Measurements from ENCODE around the gene TBX10.
"Not testable (repeated sequence)": the region's sequence is repeated elsewhere in the genome, so short reads cannot be mapped to it uniquely, and the experiment has no call there.

Gene TBX10

DNA sequence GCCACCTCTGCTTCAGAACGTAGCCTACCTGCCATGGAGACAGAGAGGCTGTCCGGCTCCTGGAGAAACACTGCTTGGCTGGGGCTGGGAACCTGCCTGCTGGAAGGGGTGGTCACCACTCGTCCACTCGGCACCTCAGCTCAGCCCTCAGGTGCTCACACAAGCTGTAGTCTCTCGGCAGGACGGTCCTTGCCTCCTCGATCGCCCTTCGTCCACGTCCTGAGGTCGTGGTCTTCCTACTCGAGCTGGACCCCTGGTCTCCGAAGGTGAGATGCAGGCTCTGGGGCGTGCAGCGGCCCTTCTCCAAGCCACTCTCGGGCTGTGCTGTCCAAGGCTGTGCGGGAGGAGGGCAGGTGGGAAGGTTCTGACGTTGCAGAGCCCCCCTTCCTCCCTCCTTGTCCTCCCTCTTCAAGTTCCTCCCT lies at the start of gene TBX10:
TBX10 (minus strand) TSS at position 326 of the 422 bp plus-strand sequence; CDS start at position 35, 291 bp downstream.
- Histone ChIP-seq H3K27ac (ENCODE audit: low read depth, low read length) (no peak within 1 kb of the TSS), H3K36me3 (ENCODE audit: insufficient read depth, low read length) (no peaks in the 10 kb centered on the region), H3K4me3 (ENCODE audit: low read depth in 1 of 2, low read length in 2 of 2) (no peak within 1 kb of the TSS), H3K9ac (ENCODE audit: low read length) (no peak within 1 kb of the TSS), H3K27me3 (ENCODE audit: control insufficient read depth in 1 of 2, insufficient read depth in 2 of 2, low read length in 2 of 2) (peaks cover 0 to 14% of the 10 kb centered on the region in 2 donors), H3K9me3 (ENCODE audit: low read length) (no peaks in the 10 kb centered on the region), H3K4me1 (ENCODE audit: insufficient read depth, low read length) (no peaks in the 10 kb centered on the region)

DNA sequence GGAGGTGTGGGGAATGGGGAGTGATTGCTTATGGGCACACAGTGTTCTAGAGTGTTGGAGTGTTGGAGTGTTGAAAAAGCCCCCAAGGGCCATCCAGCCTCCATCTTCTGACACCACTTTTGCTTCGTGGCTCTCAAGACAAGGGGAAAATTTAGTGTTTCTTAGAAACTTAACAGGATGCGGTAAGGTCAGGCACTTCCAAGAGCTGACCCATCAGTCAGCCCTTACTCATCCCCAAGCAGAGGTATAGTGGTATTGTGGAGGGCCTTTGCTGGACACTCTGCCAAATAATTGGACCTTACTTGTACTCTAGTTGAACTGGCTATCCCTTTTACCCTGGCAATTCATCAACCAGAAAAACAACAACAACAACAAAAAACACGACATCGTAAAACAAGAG lies 49.6 kb upstream of the TBX10 start:
- Histone ChIP-seq H3K9me3 (ENCODE audit: low read length) (no peaks in the 10 kb centered on the region), H3K4me1 (ENCODE audit: insufficient read depth, low read length) (no peaks in the 10 kb centered on the region), H3K4me3 (ENCODE audit: low read depth in 1 of 2, low read length in 2 of 2) (no peak overlapping the region), H3K36me3 (ENCODE audit: insufficient read depth, low read length) (no peaks in the 10 kb centered on the region), H3K9ac (ENCODE audit: low read length) (no peak overlapping the region), H3K27me3 (ENCODE audit: control insufficient read depth in 1 of 2, insufficient read depth in 2 of 2, low read length in 2 of 2) (no peaks in the 10 kb centered on the region), H3K27ac (ENCODE audit: low read depth, low read length) (no peak overlapping the region)

DNA sequence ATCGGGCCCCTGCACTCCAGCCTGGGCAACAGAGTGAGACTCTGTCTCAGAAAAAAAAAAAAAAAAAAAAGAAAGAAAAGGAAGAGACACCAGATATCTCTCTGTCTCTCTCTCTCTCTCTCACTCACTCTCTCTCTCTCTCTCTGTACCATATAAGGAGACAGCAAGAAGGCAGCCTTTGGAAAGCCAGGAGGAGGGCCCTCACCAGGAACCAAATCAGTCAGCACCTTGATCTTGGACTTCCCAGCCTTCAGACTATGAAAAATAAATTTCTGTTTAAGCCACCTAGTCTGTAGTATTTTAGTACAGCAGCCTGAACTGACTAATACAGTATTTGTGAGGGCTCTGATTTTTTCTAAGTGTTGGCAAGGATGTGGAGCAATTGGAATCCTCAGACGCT lies 48.4 kb upstream of the TBX10 start:
- Histone ChIP-seq H3K27me3 (ENCODE audit: control insufficient read depth in 1 of 2, insufficient read depth in 2 of 2, low read length in 2 of 2) (no peaks in the 10 kb centered on the region), H3K4me1 (ENCODE audit: insufficient read depth, low read length) (no peaks in the 10 kb centered on the region), H3K4me3 (ENCODE audit: low read depth in 1 of 2, low read length in 2 of 2) (no peak overlapping the region), H3K9ac (ENCODE audit: low read length) (no peak overlapping the region), H3K9me3 (ENCODE audit: low read length) (no peaks in the 10 kb centered on the region), H3K27ac (ENCODE audit: low read depth, low read length) (no peak overlapping the region), H3K36me3 (ENCODE audit: insufficient read depth, low read length) (no peaks in the 10 kb centered on the region)

DNA sequence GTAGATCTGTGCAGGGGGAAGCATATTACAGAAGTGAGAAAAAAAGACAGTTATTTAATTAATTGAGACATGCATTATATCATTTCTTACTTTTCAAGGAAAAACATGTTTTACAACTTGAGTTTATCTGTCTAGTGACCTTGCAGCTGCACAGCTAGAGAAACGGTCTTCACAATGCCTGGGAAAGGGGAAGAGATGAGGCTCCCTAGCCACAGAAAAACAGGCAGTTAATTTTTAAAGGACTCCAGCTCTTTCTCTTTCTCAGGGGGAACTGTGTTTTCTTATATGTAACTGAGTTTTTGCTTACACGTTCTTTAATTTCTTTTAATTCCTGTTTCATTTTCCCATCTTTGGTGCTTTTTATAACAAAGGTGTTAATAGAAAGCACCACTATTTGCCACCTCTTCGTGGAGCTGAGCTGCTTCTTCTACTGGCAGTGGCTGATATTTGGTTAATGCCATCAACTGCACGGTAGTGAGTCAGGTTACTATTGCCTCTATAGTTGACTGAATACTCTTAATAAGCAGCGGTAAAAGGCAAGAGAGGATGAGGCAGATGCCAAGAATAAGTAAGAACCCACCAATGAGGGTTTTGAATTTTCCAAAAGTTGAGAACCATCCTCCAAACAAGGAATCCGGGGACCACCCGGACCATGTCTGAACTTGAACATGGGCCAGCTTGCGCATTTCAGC lies 46.2 kb upstream of the TBX10 start:
- not testable (repeated sequence) for H3K4me3 ChIP-seq (ENCODE audit: low read depth in 1 of 2, low read length in 2 of 2); H3K9ac ChIP-seq (ENCODE audit: low read length); H3K27me3 ChIP-seq (ENCODE audit: control insufficient read depth in 1 of 2, insufficient read depth in 2 of 2, low read length in 2 of 2); H3K36me3 ChIP-seq (ENCODE audit: insufficient read depth, low read length); H3K27ac ChIP-seq (ENCODE audit: low read depth, low read length); H3K9me3 ChIP-seq (ENCODE audit: low read length); H3K4me1 ChIP-seq (ENCODE audit: insufficient read depth, low read length)

DNA sequence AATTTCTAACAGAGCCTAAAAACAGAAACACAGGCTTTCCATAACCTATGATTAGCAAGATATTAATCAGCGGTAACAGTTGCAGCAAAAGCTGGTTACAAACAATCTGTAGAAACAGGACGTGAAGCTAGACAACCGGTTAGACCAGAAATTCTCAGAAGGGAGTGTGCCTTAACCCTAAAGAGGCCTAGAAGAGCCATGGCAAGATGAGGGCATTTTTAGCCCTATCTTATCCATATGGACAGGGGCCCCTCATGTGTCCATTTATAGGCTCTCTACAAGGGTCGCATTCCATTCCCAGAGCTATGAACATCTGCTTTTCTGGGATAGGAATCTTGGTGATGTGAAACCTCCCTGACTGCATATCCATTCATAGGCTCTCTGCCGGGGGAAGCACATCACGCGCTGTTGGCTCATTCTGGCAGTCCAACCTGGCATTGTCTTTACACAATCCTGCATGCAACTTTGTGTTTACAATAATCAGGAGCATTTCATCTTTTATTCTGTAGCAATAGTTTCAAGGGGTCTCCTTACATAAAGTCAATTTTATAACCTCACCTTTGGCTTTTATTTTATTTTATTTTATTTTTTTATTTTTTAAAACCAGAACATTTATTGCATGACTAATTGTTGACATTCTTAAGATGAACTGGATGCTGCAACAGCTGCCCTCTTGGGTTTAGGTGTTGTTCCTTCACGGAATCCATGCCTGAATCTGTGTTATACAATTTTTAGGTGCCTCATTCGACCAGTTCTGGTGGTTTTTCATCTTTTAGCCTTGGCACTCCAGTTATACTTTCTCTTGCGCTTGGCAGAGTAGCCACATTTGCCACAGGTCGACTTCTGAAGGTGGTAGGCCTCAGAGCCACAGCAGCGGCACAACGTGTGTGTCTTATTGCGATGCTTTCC lies 42.8 kb upstream of the TBX10 start:
- H3K27ac ChIP-seq (ENCODE audit: low read depth, low read length); H3K9ac ChIP-seq (ENCODE audit: low read length); H3K4me1 ChIP-seq (ENCODE audit: insufficient read depth, low read length); H3K36me3 ChIP-seq (ENCODE audit: insufficient read depth, low read length); H3K27me3 ChIP-seq (ENCODE audit: control insufficient read depth in 1 of 2, insufficient read depth in 2 of 2, low read length in 2 of 2); H3K9me3 ChIP-seq (ENCODE audit: low read length); H3K4me3 ChIP-seq (ENCODE audit: low read depth in 1 of 2, low read length in 2 of 2): not testable (repeated sequence)

DNA sequence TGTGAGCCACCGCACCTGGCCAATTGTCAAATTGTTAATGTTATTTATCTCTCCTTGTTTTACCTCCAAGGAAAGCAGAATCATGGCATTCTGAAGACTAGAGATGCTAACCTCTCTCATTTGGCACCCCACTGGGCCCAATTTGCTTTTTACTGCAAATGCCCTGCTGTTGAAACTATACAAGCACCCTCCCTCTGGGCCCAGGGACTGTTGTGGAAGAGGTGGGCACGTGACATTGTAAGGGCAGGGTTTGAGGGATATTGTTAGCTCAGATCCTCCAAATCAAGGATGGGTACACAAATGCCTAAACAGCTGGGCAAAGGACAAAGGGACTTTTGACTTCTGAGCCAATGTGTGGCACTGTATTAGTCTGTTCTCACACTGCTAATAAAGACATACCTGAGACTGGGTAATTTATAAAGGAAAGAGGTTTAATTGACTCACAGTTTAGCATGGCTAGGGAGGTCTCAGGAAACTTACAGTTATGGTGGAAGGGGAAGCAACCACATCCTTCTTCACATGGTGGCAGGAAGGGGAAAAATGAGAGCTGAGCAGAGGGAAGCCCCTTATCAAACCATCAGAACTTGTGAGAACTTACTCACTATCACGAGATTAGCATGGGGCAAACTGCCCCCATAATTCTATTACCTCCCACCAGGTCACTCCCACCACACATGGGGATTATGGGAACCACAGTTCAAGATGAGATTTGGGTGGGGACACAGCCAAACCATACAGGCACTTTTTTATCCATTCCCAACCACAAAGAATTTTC lies 41.3 kb upstream of the TBX10 start:
- Histone ChIP-seq H3K27me3 (ENCODE audit: control insufficient read depth in 1 of 2, insufficient read depth in 2 of 2, low read length in 2 of 2) (no peaks in the 10 kb centered on the region), H3K9me3 (ENCODE audit: low read length) (no peaks in the 10 kb centered on the region), H3K9ac (ENCODE audit: low read length) (no peak overlapping the region), H3K27ac (ENCODE audit: low read depth, low read length) (no peak overlapping the region), H3K4me3 (ENCODE audit: low read depth in 1 of 2, low read length in 2 of 2) (no peak overlapping the region), H3K4me1 (ENCODE audit: insufficient read depth, low read length) (no peaks in the 10 kb centered on the region), H3K36me3 (ENCODE audit: insufficient read depth, low read length) (no peaks in the 10 kb centered on the region)

DNA sequence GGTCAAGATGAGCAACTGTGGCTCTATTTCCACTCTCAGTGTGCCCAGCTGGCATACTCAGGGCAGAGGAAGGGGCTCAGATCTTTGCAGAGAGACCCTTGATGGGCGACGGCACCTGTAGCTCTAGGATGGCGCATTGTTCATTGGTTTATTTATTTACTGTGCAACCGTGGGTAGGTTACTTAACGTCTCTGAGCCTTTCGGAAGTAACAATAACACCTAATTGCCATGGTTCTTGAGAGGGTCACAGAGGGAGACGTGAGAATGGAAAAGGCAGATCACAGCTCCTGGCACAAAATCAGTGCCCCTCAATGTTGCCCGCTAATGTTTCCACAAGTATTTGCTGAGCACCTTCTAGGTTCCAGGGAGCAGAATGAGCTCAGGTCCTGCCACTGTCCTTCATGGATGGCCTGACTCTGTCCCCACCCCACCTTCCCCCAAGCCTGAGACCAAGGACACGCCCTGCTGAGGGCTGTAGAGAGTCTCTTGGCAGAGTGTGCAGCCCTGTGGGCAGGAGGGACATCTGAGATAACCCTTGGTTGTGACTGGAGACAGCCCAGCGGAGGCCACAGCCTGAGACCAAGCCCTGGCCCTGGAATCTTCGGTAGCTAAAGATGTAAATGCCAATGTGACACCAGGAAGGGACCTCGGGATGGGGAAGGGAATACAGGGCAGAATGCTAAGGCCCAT lies 35.6 kb upstream of the TBX10 start:
- Histone ChIP-seq H3K27ac (ENCODE audit: low read depth, low read length) (no peak overlapping the region), H3K9ac (ENCODE audit: low read length) (no peak overlapping the region), H3K36me3 (ENCODE audit: insufficient read depth, low read length) (no peaks in the 10 kb centered on the region), H3K9me3 (ENCODE audit: low read length) (no peaks in the 10 kb centered on the region), H3K4me1 (ENCODE audit: insufficient read depth, low read length) (no peaks in the 10 kb centered on the region), H3K4me3 (ENCODE audit: low read depth in 1 of 2, low read length in 2 of 2) (no peak overlapping the region), H3K27me3 (ENCODE audit: control insufficient read depth in 1 of 2, insufficient read depth in 2 of 2, low read length in 2 of 2) (peaks cover 0 to 9% of the 10 kb centered on the region in 2 donors)

DNA sequence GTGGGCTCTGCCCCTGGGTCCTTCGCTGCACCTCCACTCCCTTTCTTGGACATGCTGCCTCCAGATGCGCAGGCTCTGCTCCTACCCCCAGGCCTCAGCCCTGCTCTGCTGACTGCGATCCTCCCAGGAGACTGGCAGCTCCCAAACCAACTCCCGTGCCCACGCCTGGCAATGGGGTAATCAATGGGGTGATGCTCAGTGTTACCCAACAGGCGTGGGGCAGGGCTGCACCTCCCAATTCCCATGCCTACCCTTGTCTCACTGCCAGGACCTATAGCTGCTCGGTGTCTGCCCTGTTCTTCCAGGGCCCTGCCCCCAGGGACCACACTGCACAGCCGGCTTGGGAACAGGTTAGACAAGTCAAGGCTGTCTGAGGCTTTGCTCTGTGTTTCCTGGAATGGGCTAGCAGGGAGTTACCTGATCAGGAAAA lies 34.9 kb upstream of the TBX10 start, which contains the start of gene ALDH3B2:
ALDH3B2 (minus strand) TSS at position 182 of the 430 bp plus-strand sequence. CDS start 7,688 bp downstream, outside the sequence.
- Histone ChIP-seq H3K27ac (ENCODE audit: low read depth, low read length) (no peak within 1 kb of the TSS), H3K4me1 (ENCODE audit: insufficient read depth, low read length) (no peaks in the 10 kb centered on the region), H3K4me3 (ENCODE audit: low read depth in 1 of 2, low read length in 2 of 2) (no peak within 1 kb of the TSS), H3K9ac (ENCODE audit: low read length) (no peak within 1 kb of the TSS), H3K9me3 (ENCODE audit: low read length) (no peaks in the 10 kb centered on the region), H3K27me3 (ENCODE audit: control insufficient read depth in 1 of 2, insufficient read depth in 2 of 2, low read length in 2 of 2) (peaks cover 0 to 9% of the 10 kb centered on the region in 2 donors), H3K36me3 (ENCODE audit: insufficient read depth, low read length) (no peaks in the 10 kb centered on the region)

DNA sequence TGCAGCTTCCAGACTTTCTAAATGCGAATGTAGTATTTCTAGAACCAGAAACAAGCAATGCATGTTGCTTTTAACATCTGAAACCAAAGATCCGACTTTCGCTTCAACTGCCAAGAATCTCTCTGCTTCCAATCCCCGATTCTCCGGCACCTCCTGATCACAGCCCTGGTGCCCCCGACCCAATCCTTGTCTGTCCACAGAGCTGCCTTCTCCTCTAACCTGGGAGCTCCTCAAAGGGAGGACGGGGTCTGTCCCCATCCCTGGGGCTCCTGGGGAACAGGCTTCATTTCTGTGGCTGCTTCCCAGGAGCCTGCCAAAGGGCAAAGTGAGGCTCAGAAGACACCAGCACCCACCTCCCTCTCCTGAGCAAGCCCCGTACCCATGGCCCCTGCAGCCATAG lies 34.3 kb upstream of the TBX10 start:
- H3K4me1 ChIP-seq (ENCODE audit: insufficient read depth, low read length), result no peaks in the 10 kb centered on the region
- H3K9ac ChIP-seq (ENCODE audit: low read length), result no peak overlapping the region
- H3K4me3 ChIP-seq (ENCODE audit: low read depth in 1 of 2, low read length in 2 of 2), result no peak overlapping the region
- H3K27ac ChIP-seq (ENCODE audit: low read depth, low read length), result no peak overlapping the region
- no peaks in the 10 kb centered on the region for H3K9me3 ChIP-seq (ENCODE audit: low read length)
- H3K36me3 ChIP-seq (ENCODE audit: insufficient read depth, low read length), result no peaks in the 10 kb centered on the region
- H3K27me3 ChIP-seq (ENCODE audit: control insufficient read depth in 1 of 2, insufficient read depth in 2 of 2, low read length in 2 of 2), result peaks cover 0 to 9% of the 10 kb centered on the region in 2 donors

DNA sequence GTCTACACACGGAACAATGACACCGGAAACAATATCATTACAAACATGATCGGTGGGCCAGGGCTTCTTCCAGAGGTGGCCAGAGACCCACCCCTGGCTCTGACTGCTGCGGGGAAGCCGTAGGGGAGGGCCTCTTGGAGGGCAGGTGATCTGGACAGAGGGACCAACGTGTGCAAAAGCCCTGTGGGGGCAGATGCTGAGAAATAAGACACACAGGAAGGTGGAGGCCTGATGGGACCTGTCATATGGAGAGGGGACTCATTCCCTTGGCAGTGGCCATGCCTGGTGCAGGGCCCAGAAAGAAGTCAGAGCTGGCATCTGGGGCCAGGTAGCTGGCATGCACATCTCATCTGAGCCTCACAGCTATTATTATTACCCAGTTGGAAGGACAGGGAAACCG lies 33.8 kb upstream of the TBX10 start:
- no peaks in the 10 kb centered on the region for H3K36me3 ChIP-seq (ENCODE audit: insufficient read depth, low read length)
- peaks cover 0 to 9% of the 10 kb centered on the region in 2 donors for H3K27me3 ChIP-seq (ENCODE audit: control insufficient read depth in 1 of 2, insufficient read depth in 2 of 2, low read length in 2 of 2)
- no peaks in the 10 kb centered on the region for H3K9me3 ChIP-seq (ENCODE audit: low read length)
- H3K9ac ChIP-seq (ENCODE audit: low read length), result no peak overlapping the region
- no peak overlapping the region for H3K27ac ChIP-seq (ENCODE audit: low read depth, low read length)
- H3K4me1 ChIP-seq (ENCODE audit: insufficient read depth, low read length), result no peaks in the 10 kb centered on the region
- H3K4me3 ChIP-seq (ENCODE audit: low read depth in 1 of 2, low read length in 2 of 2), result no peak overlapping the region

DNA sequence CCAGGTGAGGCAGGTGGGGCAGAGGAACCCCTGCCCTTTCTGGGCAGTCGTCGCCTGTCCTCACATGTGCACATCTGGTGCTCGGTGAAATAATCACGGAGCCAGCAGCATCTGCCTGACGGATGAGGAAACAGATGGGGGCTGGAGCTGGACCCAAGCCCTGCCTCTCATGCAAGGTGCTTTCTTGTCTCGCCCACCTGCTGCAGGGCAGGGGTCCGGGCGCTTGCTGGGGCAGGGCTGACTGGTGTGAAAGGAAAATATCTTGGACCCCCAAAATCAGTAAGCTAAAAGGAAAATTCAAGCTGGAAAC lies 31.6 kb upstream of the TBX10 start:
- Histone ChIP-seq H3K9me3 (ENCODE audit: low read length) (no peaks in the 10 kb centered on the region), H3K27me3 (ENCODE audit: control insufficient read depth in 1 of 2, insufficient read depth in 2 of 2, low read length in 2 of 2) (peaks cover 0 to 9% of the 10 kb centered on the region in 2 donors), H3K4me3 (ENCODE audit: low read depth in 1 of 2, low read length in 2 of 2) (no peak overlapping the region), H3K9ac (ENCODE audit: low read length) (no peak overlapping the region), H3K36me3 (ENCODE audit: insufficient read depth, low read length) (no peaks in the 10 kb centered on the region), H3K4me1 (ENCODE audit: insufficient read depth, low read length) (no peaks in the 10 kb centered on the region), H3K27ac (ENCODE audit: low read depth, low read length) (no peak overlapping the region)

Data from muscle layer of colon (tissue), 2 donors.